Panc1 (cell line): ENCODE measurements around the gene ZBTB46. TPM values are rescaled to one million over a fixed set of nuclear protein-coding genes. Genes with fewer than 3 reads are reported as not detected.

ENCODE experiments used
- ATAC-seq: fragments of 200-7000 bp; cut with Tn5 transposase; 2 replicates; pipeline ENCODE4 v1.9.1; 2020; ENCODE audit warnings: mild to moderate bottlenecking, moderate library complexity
- BruUV-seq: library from RNA; stranded (reverse); fragments of 400-500 nt; replicated peaks from 2 replicates; lab custom pipeline; 2021; lab: Mats Ljungman, UMichigan
- CTCF ChIA-PET: fragments of 300-600 bp; sonication (Branson Sonifier 250); formaldehyde crosslinking; loops from one replicate; lab custom pipeline; 2022; ENCODE audit warnings: antibody characterized with exemption; lab: Charles Lee
- POLR2A ChIA-PET: fragments of 300-600 bp; sonication (Branson Sonifier 250); formaldehyde crosslinking; loops from one replicate; lab custom pipeline; 2022; ENCODE audit warnings: antibody characterized with exemption; lab: Charles Lee
- DNase-seq: peaks from one replicate; pipeline ENCODE4 v3.0.0-alpha.2; 2010; ENCODE audit warnings: low read depth, low spot score
- H3K27ac ChIP-seq: 2 replicates; pipeline ENCODE4 v1.5.1; 2011; ENCODE audit warnings: mild to moderate bottlenecking, low read length, inconsistent platforms
- H3K27me3 ChIP-seq: fragments of 200-500 bp; sonication (Bioruptor generic); 2 replicates; pipeline ENCODE4 v1.6.0; 2014; ENCODE audit warnings: low read length, inconsistent platforms; ENCODE audit not compliant: control insufficient read depth, insufficient read depth
- H3K36me3 ChIP-seq: fragments of 200-500 bp; sonication (Bioruptor generic); 2 replicates; pipeline ENCODE4 v1.5.1; 2014; ENCODE audit warnings: inconsistent platforms, mild to moderate bottlenecking, low read length, moderate library complexity; ENCODE audit not compliant: control insufficient read depth, insufficient read depth
- H3K4me1 ChIP-seq: 2 replicates; pipeline ENCODE4 v1.5.1; 2011; ENCODE audit warnings: inconsistent platforms, mild to moderate bottlenecking, low read length, moderate library complexity; ENCODE audit not compliant: control insufficient read depth, insufficient read depth
- H3K4me3 ChIP-seq, 2 experiments: 2 replicates each; pipeline ENCODE4 v1.5.1; 2011 to 2012; ENCODE audit warnings: low read depth in 2 of 2, low read length in 2 of 2, mild to moderate bottlenecking in 2 of 2, inconsistent platforms in 1 of 2, moderate library complexity in 1 of 2
- H3K9me3 ChIP-seq: fragments of 200-500 bp; sonication (Bioruptor generic); 2 replicates; pipeline ENCODE4 v1.5.1; 2014; ENCODE audit warnings: low read depth, mild to moderate bottlenecking, inconsistent platforms, low read length, moderate library complexity; ENCODE audit not compliant: control insufficient read depth, insufficient read depth
- CTCF ChIP-seq: fragments of 450-650 bp; IDR thresholded peaks from 2 replicates; pipeline ENCODE4 v1.5.1; 2017; ENCODE audit warnings: mild to moderate bottlenecking
- POLR2AphosphoS5 ChIP-seq: IDR thresholded peaks from 2 replicates; pipeline ENCODE4 v1.6.1; 2012; ENCODE audit warnings: mild to moderate bottlenecking, low read depth, low read length, moderate library complexity
- SIN3A ChIP-seq: IDR thresholded peaks from 2 replicates; pipeline ENCODE4 v1.6.1; 2012; ENCODE audit warnings: low read depth, mild to moderate bottlenecking, low read length, moderate library complexity, borderline replicate concordance; ENCODE audit not compliant: insufficient read depth
- TCF7L2 ChIP-seq: IDR thresholded peaks from 2 replicates; pipeline ENCODE4 v1.6.1; 2011; ENCODE audit warnings: mild to moderate bottlenecking, low read depth, low read length, inconsistent platforms
- in situ Hi-C: cut with HindIII; loops from 2 replicates; pipeline ENCODE4 v1.10.0; 2016; ENCODE audit warnings: low sequenced_read_pairs, low pct_unique_long_range_greater_than_20kb
- intact Hi-C: fragments of 100-400 bp; cut with micrococcal nuclease; formaldehyde crosslinking; loops from one replicate; pipeline ENCODE4 v1.10.0; 2022; ENCODE audit not compliant: unreplicated experiment
- total RNA-seq: library from RNA; stranded (reverse); gene quantifications from one replicate; pipeline ENCODE4 v1.2.1, GENCODE V29; 2021; ENCODE audit not compliant: unreplicated experiment
- TF ChIP-seq, protein P1 (sequence below), 2 experiments: IDR thresholded peaks; 2 replicates each; pipeline ENCODE4 v1.6.1; 2011 to 2012; ENCODE audit warnings: low read depth in 2 of 2, control low read depth in 1 of 2, low read length in 1 of 2, mild to moderate bottlenecking in 1 of 2, moderate library complexity in 1 of 2; ENCODE audit not compliant: insufficient read depth in 1 of 2

The ZBTB46 gene
- total RNA-seq, 1 experiment from 2014 or later: 15.2 TPM

DNA sequence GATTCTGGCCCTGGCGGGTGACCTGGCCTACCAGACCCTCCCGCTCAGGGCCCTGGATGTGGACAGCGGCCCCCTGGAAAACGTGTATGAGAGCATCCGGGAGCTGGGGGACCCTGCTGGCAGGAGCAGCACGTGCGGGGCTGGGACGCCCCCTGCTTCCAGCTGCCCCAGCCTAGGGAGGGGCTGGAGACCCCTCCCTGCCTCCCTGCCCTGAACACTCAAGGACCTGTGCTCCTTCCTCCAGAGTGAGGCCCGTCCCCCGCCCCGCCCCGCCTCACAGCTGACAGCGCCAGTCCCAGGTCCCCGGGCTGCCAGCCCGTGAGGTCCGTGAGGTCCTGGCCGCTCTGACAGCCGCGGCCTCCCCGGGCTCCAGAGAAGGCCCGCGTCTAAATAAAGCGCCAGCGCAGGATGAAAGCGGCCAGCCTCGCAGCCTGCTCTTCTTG lies 92.4 kb downstream of the ZBTB46 start:
- H3K4me1 ChIP-seq: peaks cover 45% of the 10 kb centered on the region
- peak; percentile 53 for ATAC-seq
- CTCF ChIA-PET: interaction anchor here (0.6 kb wide), 1 partner anchor 1199 kb away, joined by 4 read pairs; no protein-coding TSS in a partner anchor

DNA sequence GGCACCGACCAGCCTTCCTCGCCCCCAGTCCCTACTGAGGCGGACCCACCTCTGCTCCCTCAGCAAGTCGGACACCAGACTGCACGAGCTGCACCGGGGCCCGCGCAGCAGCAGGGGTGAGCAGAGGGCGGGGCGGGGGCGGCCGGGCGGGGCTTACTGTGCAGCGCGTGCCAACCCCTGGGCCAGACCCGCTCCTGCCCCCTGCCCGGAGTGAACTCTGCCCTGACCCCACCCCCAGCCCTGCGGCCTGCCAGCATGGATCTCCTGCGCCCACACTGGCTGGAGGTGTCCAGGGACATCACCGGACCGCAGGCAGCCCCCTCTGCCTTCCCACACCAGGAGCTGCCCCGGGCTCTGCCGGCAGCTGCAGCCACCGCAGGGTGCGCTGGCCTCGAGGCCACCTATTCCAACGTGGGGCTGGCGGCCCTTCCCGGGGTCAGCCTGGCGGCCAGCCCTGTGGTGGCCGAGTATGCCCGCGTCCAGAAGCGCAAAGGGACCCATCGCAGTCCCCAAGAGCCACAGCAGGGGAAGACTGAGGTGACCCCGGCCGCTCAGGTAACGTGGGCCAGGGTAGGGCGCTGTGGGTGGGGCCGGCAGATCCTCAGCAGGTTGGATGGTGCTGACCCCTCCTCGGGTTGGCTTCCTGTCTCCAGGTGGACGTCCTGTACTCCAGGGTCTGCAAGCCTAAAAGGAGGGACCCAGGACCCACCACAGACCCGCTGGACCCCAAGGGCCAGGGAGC lies 92.9 kb downstream of the ZBTB46 start:
- POLR2A ChIA-PET: interaction anchor here (0.7 kb wide), 1 partner anchor 50 kb away, joined by 3 read pairs; no protein-coding TSS in a partner anchor
- CTCF ChIA-PET: no interaction called here
- in situ Hi-C loops (no loop called here), intact Hi-C loops (no loop called here)
- ATAC-seq (peak; percentile 10; the same call in 1 of the 2 replicates), DNase-seq (no peak)
- TF ChIP-seq, protein P1, sequence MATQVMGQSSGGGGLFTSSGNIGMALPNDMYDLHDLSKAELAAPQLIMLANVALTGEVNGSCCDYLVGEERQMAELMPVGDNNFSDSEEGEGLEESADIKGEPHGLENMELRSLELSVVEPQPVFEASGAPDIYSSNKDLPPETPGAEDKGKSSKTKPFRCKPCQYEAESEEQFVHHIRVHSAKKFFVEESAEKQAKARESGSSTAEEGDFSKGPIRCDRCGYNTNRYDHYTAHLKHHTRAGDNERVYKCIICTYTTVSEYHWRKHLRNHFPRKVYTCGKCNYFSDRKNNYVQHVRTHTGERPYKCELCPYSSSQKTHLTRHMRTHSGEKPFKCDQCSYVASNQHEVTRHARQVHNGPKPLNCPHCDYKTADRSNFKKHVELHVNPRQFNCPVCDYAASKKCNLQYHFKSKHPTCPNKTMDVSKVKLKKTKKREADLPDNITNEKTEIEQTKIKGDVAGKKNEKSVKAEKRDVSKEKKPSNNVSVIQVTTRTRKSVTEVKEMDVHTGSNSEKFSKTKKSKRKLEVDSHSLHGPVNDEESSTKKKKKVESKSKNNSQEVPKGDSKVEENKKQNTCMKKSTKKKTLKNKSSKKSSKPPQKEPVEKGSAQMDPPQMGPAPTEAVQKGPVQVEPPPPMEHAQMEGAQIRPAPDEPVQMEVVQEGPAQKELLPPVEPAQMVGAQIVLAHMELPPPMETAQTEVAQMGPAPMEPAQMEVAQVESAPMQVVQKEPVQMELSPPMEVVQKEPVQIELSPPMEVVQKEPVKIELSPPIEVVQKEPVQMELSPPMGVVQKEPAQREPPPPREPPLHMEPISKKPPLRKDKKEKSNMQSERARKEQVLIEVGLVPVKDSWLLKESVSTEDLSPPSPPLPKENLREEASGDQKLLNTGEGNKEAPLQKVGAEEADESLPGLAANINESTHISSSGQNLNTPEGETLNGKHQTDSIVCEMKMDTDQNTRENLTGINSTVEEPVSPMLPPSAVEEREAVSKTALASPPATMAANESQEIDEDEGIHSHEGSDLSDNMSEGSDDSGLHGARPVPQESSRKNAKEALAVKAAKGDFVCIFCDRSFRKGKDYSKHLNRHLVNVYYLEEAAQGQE (IDR thresholded peaks at IDR 0.05; ENCODE audit: insufficient read depth in 1 of 2, low read depth in 2 of 2, low read length in 1 of 2): no peak
- TF ChIP-seq CTCF: no peak
- TF ChIP-seq SIN3A: no peak
- no peak for TF ChIP-seq TCF7L2
- no peak; the same call in 1 of the 2 replicates for TF ChIP-seq POLR2AphosphoS5
- H3K27ac ChIP-seq: no peak overlapping the region
- BruUV-seq: no TSS peak
- peaks cover 42% of the 10 kb centered on the region for H3K4me1 ChIP-seq
- H3K36me3 ChIP-seq: no peaks in the 10 kb centered on the region
- no peaks in the 10 kb centered on the region for H3K27me3 ChIP-seq
- H3K9me3 ChIP-seq: no peaks in the 10 kb centered on the region
- no peak overlapping the region for H3K4me3 ChIP-seq

More for the DNA sequence above, 92.4 kb downstream of the ZBTB46 start:
- intact Hi-C loops (no loop called here), in situ Hi-C loops (no loop called here)
- no TSS peak for BruUV-seq
- POLR2A ChIA-PET: no interaction called here
- Histone ChIP-seq H3K9me3 (no peaks in the 10 kb centered on the region), H3K36me3 (no peaks in the 10 kb centered on the region; the same call in 1 of the 2 replicates), H3K4me3 (peak overlapping the region; percentile 33 to 48), H3K27me3 (no peaks in the 10 kb centered on the region), H3K27ac (peak overlapping the region; percentile 70; the same call in 1 of the 2 replicates)
- no peak for DNase-seq
- no peak for TF ChIP-seq CTCF
- peak; percentile 65; the same call in 1 of the 2 replicates for TF ChIP-seq SIN3A
